Umbilical cord (tissue), 2 donors: ENCODE data around the gene PCBP3. TPM values are rescaled to one million over a fixed set of nuclear protein-coding genes. Genes with fewer than 3 reads are reported as not detected.
A peak's percentile ranks its signal among the peaks of the same experiment; 100 is the strongest.
"Not testable (repeated sequence)": the region's sequence is repeated elsewhere in the genome, so short reads cannot be mapped to it uniquely, and the experiment has no call there.

Experiments used
- DNase-seq: peaks from one replicate; pipeline ENCODE4 v3.0.0-alpha.2; 2015; ENCODE audit warnings: low spot score
- total RNA-seq: library from RNA; depleted of rRNA; stranded (reverse); fragments of >200 nt; gene quantifications from one replicate; pipeline ENCODE4 v1.2.3, GENCODE V29; 2014; ENCODE audit warnings: low replicate concordance; ENCODE audit not compliant: insufficient read depth

Gene PCBP3
- 4.8 TPM for total RNA-seq

DNA sequence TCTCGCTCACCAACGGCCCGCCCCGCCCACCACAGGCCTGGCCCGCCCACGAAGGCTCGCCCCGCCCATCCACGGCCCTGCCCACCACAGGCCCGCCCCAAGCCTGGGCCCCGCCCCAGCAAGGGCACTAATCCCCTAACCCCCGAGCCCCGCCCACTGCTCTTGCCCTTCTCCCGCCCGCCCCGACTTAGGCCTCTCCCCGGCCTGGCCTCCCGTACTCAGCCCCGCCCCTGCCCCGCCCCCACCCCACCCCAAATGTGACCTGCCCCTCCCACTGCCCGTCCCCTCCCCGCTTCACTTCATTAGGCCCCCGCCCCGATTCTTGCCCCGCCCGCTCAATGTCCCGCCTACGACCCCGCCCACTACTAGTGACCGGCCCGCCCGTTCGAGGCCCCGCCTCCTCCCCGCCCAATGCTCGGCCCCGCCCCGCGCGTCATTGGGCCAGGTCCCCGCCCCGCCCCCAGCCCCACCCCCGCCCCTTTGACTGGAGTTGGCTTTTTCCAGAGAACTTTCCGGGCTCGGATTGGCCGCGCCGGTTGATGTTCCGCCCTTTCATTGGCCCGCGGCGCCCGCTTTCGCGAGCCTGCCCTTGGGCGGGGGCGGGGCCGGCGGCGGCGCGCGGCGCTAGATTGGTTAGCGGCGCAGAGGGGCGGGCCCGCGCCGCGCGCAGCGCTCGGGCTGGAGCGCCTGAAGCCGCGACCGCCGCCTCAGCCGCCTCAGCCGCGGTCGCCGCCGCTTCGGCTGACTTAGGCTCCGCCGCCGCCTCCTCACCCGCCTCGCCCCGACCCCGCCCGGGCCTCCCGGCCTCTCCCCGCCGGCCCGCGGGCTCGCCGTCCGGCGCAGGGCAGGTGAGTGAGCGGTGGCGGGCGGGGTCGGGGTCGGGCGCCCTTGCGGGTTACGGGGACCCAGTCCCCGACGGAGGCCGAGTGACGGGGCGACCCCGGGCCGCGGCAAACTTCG lies at the start of gene PCBP3:
PCBP3 (plus strand) TSS at position 705 of the 960 bp plus-strand sequence. CDS start 206,361 bp downstream, outside the sequence.
- peak; percentile 90 for DNase-seq

DNA sequence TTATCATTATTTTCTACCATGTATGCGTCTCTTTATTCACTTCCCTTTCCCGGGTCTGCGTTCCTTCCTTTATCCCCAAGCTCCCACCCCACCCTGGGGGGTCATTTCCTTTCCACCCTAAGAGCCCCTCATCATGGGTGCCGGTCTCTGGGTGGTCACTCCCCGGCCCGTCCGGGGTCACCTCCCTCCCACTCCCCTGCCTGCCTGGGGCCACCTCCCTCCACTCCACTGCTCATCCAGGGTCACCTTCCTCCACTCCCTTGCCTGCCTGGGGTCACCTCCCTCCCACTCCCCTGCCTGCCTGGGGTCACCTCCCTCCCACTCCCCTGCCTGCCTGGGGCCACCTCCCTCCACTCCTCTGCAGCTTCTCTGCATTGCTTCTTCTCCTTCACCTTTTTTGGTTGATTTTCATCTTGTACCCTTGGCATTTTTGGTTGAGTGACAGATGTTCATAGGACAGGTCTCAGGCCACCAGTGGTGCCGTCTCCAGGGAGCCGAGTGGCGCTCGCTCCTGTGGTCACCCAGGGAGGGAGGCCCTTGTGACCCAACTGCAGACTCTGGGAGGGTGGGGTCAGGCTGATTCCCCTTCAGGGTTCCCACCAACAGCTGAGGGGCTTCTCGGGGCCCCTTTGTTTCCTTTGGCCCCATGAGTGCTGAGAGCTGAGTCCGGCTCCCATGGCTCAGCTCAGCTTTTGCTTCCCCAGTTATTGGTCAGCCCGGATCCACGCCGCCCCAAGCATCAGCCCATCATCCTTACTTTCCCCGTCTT lies 48.6 kb upstream of the PCBP3 start:
- DNase-seq = no peak

DNA sequence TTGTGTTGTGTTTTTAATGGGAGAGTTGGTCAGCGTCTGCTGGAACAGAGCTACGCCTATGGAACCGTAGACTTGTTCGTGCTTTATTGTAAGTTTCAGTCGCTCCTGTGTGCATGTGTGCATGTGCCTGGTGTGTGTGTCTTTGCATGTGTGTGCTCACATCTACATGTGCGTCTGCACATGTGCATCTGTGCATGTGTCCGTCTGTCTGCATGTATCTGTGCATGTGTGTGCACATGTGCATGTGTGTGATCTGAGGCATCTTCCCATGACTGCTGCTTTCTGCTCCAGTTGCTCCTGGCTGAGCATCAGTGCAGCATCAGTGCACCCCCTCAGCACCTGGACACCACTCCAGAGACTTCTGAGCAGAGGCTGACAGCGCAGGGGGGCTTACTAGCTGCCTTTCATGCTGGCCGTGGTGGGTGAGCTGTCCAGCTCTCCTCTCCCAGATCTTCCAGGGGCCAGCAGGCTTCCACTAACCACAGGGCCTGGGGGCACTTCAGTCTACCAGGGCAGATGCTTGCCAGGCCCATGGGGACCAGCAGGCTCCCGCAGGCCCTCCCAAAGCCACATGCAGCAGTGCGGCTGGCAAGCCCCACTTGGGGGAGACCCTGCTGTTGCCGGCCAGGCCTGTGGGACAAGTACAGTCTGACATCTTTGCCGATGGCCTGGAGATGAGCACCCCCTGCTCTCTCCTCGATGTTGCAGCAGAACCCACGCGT lies 47.8 kb upstream of the PCBP3 start:
- DNase-seq = no peak

DNA sequence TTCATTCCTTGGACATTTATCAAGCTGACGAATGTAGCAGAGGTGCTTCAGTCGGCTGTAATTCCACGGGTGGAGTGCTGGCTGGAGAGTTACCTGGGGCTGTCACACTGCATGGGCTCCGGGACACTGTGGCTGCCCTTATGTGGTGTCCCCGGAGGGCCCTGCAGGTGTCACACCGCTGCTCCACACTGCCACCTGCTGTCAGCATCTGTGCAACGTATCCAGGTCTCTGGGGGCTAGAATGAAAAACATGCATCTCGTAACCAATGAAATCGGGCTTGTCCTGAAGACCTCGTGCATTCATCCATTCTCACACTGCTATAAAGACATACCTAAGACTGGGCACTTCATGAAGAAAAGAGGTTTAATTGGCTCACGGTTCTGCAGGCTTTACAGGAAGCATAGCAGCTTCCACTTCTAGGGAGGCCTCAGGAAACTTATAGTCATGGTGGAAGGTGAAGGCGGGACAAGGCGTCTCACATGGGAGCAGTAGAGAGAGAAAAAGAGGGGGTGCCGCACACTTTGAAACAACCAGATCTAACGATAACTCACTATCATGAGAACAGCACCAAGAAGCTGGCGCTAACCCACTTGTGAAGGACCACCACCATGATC lies 46.7 kb upstream of the PCBP3 start:
- peak; percentile 21 for DNase-seq

GRCh38 chr21:45598109-45598508 lies 45.4 kb upstream of the PCBP3 start:
- no peak for DNase-seq

DNA sequence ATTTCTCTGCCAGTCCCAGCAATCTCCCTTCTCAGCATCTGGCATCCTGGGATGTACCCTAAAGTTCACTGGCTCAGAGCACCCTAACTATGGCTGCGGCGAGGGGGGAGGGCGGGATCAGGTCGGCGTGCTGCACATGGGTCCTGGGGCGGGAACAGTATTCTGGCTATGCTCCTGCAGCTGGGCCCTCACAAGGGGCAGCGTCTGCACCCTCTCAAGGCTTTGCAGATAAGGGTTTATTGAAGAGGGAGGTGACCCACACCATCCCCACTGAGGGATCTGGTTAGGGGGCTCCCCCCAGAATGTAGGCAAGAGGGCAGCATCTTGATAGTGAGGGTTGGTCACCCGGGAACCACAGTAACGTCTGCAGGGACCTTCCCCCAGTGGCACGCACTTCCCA lies 44.9 kb upstream of the PCBP3 start:
- DNase-seq = no peak

DNA sequence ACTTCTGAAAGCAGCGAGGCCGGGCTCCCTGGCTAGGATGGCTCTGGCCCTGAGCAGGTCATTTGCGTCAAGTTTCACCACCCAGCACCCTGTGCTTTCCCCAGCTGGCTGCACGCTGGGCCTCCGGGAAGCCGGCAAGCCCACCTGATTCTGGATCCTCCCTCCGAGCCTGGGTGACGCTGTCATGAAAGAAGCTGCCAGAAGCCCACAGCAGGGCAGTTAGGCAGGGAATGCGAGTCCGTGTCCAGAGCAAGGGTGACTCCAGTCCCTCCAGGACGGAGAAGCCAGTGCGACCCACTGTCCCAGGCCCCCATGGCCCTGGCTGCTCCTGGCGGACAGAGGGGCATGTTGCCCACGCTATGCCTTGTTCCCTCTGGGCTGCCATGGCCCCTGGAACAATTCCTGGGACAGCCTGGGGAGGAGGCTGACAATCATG lies 44.4 kb upstream of the PCBP3 start:
- no peak for DNase-seq

DNA sequence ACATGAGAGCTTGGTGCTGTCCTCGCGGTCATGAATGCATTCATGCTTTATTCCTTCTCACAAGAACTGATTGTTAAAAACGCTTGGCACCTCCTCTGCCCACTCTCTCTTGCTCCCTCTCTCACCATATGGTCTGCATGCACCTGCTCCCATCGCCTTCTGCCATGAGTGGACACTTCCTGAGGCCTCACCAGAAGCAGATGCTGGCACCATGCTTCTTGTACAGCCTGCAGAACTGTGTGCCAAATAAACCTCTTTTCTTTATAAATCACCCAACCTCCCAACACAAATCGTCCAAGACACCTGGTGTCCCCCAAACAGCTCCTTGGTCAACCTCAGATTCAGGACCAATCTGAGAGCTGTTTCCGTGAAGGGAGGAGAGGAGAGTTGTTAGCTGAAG lies 43.3 kb upstream of the PCBP3 start:
- no peak for DNase-seq

- no peak for DNase-seq
These were observed 42.0 kb upstream of the PCBP3 start for GRCh38 chr21:45601551-45601950.

DNA sequence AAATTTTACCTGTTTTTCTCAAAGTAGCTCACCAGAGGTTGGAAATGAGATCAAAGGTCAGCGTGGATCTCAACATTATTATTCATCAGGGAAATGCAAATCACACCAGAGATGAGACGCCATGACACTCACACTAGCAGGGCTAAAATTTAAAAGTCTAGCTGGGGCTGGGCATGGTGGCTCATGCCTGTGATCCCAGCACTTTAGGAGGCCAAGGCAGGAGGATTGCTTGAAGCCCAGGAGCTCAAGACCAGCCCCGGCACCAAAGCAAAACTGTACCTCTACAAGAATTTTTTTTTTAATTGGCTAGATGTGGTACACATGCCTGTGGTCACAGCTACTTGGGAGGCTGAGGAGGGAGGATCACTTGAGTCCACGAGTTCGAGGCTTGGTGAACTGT lies 41.4 kb upstream of the PCBP3 start:
- DNase-seq = no peak

DNA sequence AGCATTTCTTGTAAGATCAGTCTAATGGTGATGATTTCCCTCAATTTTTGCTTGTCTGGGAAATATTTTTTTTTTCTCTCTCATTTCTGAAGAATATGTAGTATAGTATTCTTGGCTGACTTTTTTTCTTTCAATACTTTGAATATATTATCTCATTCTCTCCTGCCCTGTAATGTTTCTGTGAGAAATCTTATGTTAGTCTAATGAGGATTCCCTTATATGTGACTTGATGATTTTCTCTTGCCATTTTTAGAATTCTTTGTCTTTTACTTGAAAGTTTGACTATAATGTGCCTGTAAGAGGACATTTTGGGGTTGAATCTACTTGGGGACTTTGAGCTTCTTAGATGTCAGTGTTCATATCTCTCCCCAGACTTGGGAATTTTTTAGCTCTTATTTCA lies 40.0 kb upstream of the PCBP3 start:
- no peak for DNase-seq

GRCh38 chr21:45604681-45605080 lies 38.8 kb upstream of the PCBP3 start:
- DNase-seq = not testable (repeated sequence)

DNA sequence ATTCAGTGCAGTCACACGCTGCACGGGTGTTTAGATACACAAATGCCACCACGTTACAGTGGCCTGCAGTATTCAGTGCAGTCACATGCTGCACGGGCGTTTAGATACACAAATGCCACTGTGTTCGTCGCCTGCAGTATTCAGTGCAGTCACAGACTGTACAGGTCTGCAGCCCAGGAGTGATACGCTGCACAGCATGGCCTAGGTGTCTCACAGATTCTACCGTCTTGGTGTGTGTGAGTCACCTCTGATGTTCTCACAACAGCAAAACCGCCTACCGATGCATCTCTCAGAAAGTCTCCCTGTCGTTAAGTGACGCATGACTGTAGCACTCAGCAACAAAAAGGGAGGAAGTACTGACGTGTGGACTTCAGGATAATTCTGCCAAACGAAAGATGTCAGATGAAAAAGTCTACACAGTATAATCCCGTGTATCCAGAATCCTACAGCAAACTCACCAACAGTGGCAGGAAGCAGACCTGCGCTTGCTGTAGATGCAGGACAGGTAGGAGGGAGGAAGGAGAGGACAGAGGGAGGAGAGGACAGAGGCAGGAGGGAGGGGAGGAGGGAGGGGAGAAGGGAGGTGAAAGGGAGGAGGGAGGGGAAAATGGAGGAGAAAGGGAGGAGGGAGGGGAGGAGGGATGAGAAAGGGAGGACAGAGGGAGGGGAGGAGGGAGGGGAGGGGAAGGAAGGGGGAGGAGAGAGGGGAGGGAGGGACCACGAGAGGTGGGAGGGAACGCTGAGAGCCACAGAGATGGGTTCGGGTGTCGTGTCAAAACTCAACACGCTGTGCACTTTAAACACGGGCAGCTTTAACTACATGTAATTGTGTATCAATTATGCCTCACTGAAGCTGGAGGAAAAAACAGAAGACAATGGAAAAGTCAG lies 36.3 kb upstream of the PCBP3 start:
- DNase-seq = no peak

GRCh38 chr21:45607909-45608295 lies 35.6 kb upstream of the PCBP3 start:
- no peak for DNase-seq

DNA sequence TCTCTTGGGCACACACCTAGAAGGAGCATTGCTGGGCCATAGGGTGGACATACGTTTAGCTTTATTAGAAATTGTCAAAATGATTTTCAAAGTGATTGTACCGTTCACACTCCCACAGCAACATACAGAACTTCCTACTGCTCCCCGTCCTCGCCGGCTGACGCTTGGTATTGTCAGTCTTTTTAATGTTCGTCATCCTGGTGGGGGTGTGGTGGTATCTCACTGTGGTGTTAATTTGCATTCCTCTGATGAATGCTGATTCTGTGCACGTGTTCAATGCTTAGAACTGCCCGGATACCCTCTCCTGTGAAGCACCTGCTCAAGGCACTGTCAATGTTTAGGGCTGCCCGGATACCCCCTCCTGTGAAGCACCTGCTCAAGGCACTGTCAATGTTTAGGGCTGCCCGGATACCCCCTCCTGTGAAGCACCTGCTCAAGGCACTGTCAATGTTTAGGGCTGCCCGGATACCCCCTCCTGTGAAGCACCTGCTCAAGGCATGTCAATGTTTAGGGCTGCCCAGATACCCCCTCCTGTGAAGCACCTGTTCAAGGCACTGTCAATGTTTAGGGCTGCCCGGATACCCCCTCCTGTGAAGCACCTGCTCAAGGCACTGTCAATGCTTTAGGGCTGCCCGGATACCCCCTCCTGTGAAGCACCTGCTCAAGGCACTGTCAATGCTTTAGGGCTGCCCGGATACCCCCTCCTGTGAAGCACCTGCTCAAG lies 34.6 kb upstream of the PCBP3 start:
- DNase-seq = not testable (repeated sequence)

GRCh38 chr21:45609616-45610015 lies 33.9 kb upstream of the PCBP3 start:
- not testable (repeated sequence) for DNase-seq

DNA sequence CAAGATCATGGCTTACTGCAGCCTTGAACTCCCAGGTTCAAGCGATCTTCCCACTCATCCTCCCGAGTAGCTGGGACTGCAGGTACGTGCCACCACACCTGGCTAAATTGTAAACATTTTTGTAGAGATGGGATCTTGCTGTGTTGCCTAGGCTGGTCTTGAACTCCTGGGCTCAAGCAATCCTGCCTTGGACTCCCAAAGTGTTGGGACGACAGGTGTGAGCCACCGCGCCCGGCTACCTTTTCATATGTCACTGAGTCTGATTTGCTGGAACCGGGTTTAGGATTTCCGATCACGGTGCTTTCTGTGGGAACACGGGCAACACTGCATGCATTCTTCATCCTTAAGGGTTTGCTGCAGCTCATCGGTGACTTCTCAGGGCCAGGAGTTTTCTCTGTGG lies 32.2 kb upstream of the PCBP3 start:
- DNase-seq = no peak

GRCh38 chr21:45611939-45612664 lies 31.4 kb upstream of the PCBP3 start:
- DNase-seq = no peak

- DNase-seq = not testable (repeated sequence)
These were observed 30.9 kb upstream of the PCBP3 start for GRCh38 chr21:45612665-45613019.
